ENCODE measurements around the gene GPRC5C.

DNA sequence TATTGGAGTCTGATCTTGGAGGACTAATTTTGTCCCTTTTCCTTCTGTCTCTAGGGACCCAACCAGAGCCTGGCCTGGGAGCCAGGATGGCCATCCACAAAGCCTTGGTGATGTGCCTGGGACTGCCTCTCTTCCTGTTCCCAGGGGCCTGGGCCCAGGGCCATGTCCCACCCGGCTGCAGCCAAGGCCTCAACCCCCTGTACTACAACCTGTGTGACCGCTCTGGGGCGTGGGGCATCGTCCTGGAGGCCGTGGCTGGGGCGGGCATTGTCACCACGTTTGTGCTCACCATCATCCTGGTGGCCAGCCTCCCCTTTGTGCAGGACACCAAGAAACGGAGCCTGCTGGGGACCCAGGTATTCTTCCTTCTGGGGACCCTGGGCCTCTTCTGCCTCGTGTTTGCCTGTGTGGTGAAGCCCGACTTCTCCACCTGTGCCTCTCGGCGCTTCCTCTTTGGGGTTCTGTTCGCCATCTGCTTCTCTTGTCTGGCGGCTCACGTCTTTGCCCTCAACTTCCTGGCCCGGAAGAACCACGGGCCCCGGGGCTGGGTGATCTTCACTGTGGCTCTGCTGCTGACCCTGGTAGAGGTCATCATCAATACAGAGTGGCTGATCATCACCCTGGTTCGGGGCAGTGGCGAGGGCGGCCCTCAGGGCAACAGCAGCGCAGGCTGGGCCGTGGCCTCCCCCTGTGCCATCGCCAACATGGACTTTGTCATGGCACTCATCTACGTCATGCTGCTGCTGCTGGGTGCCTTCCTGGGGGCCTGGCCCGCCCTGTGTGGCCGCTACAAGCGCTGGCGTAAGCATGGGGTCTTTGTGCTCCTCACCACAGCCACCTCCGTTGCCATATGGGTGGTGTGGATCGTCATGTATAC lies 8.0 kb downstream of the GPRC5C start:
- TF ChIP-seq CTCF (IDR thresholded peaks at IDR 0.05; ENCODE audit: insufficient read depth, low read length) (no peak), GABPA (IDR thresholded peaks at IDR 0.05; ENCODE audit: low read depth) (no peak)
